OCI-LY3 (cell line): ENCODE results near the gene RIN1.

ENCODE experiments used
- CTCF ChIP-seq: fragments of 200-600, 300-600 bp; sonication (generic); IDR thresholded peaks from 2 replicates; pipeline ENCODE4 v1.5.1; 2014; ENCODE audit warnings: antibody characterized with exemption, low read length, low read depth
- EZH2phosphoT487 ChIP-seq: fragments of 200-600 bp; shearing (Covaris generic); IDR thresholded peaks from 2 replicates; pipeline ENCODE4 v1.6.1; 2018; ENCODE audit warnings: antibody characterized with exemption, mixed run types, low read depth

- no peak for TF ChIP-seq CTCF
- TF ChIP-seq EZH2phosphoT487: no peak
Measured at GRCh38 chr11:66339162-66339675, 3.0 kb upstream of the RIN1 start.
